B cell (primary cell): Measurements from ENCODE around the gene CYTH4. TPM values are rescaled to one million over a fixed set of nuclear protein-coding genes. Genes with fewer than 3 reads are reported as not detected.

Source experiments
- ATAC-seq: fragments of 200-7000 bp; cut with Tn5 transposase; one replicate; pipeline ENCODE4 v1.10.0; 2021; ENCODE audit warnings: low read depth, mild to moderate bottlenecking, moderate number of reproducible peaks, moderate library complexity
- CTCF ChIA-PET: fragments of 350-600 bp; sonication (Branson Sonifier 250); formaldehyde crosslinking; loops from one replicate; lab custom pipeline; 2021; ENCODE audit warnings: antibody characterized with exemption, inconsistent platforms; lab: Charles Lee
- POLR2A ChIA-PET: fragments of 350-600 bp; sonication (Branson Sonifier 250); formaldehyde crosslinking; loops from one replicate; lab custom pipeline; 2021; ENCODE audit warnings: antibody characterized with exemption; lab: Charles Lee
- DNase-seq: peaks from one replicate; pipeline ENCODE4 v3.0.0; 2013
- H2AFZ ChIP-seq: 2 replicates; pipeline ENCODE4 v1.6.1; 2012; ENCODE audit warnings: mild to moderate bottlenecking, low read depth, low read length; ENCODE audit not compliant: insufficient read depth, poor library complexity, severe bottlenecking
- H3K27ac ChIP-seq, 2 donors: 1 replicate in 1 of 2; 2 replicates in 1 of 2; pipeline ENCODE4 v1.5.1; 2012 to 2013; ENCODE audit warnings: low read length in 2 of 2, mild to moderate bottlenecking in 2 of 2, moderate library complexity in 1 of 2
- H3K27me3 ChIP-seq, 4 experiments: fragments of 200-600 bp in 1 of 4; sonication (generic) in 1 of 4; replicated peaks in 1 of 4; 1 replicate in 2 of 4; 2 replicates in 2 of 4; pipeline versions ENCODE4 v1.6.1 to v1.7.0; 2013 to 2016; ENCODE audit warnings: low read length in 3 of 4, mild to moderate bottlenecking in 2 of 4, mixed read lengths in 1 of 4, moderate library complexity in 1 of 4; ENCODE audit not compliant: insufficient read depth in 4 of 4, control insufficient read depth in 3 of 4; ENCODE audit errors: control extremely low read depth in 1 of 4
- H3K36me3 ChIP-seq, 2 experiments: replicated peaks in 1 of 2; 1 replicate in 1 of 2; 2 replicates in 1 of 2; pipeline versions ENCODE4 v1.6.1 to v1.7.1; 2013; ENCODE audit warnings: low read length in 1 of 2; ENCODE audit not compliant: insufficient read depth in 2 of 2, control insufficient read depth in 1 of 2; ENCODE audit errors: control extremely low read depth in 1 of 2, extremely low read depth in 1 of 2
- H3K4me1 ChIP-seq, 2 donors: fragments of 200-600 bp in 1 of 2; sonication (generic) in 1 of 2; 1 replicate in 1 of 2; 2 replicates in 1 of 2; pipeline versions ENCODE4 v1.5.1 to v1.6.1; 2013 to 2017; ENCODE audit warnings: low read length in 2 of 2; ENCODE audit not compliant: control insufficient read depth in 2 of 2, insufficient read depth in 2 of 2
- H3K4me2 ChIP-seq: replicated peaks from 2 replicates; pipeline ENCODE3; 2012; ENCODE audit warnings: mild to moderate bottlenecking, low read depth, low read length; ENCODE audit not compliant: poor library complexity, severe bottlenecking
- H3K4me3 ChIP-seq, 5 experiments: fragments of 200-600 bp in 1 of 5; sonication (generic) in 1 of 5; 1 replicate in 3 of 5; 2 replicates in 2 of 5; pipeline versions ENCODE4 v1.5.1 to v1.7.0; 2011 to 2016; ENCODE audit warnings: low read length in 4 of 5, mild to moderate bottlenecking in 4 of 5, low read depth in 2 of 5, control low read depth in 1 of 5, moderate library complexity in 1 of 5; ENCODE audit not compliant: insufficient read depth in 1 of 5; ENCODE audit errors: control extremely low read depth in 1 of 5, extremely low read depth in 1 of 5
- H3K79me2 ChIP-seq: fragments of 200-600 bp; sonication (generic); one replicate; pipeline ENCODE4 v1.6.0; 2016; ENCODE audit warnings: low read length; ENCODE audit not compliant: control insufficient read depth, insufficient read depth
- H3K9ac ChIP-seq: fragments of 200-600 bp; sonication (generic); 2 replicates; pipeline ENCODE4 v1.6.1; 2017; ENCODE audit warnings: mild to moderate bottlenecking, low read length, moderate library complexity
- H3K9me3 ChIP-seq, 3 donors: one replicate each; pipeline versions ENCODE4 v1.6.1 to v1.7.1; 2013; ENCODE audit warnings: low read length in 2 of 3; ENCODE audit not compliant: control insufficient read depth in 2 of 3, insufficient read depth in 1 of 3; ENCODE audit errors: control extremely low read depth in 1 of 3
- H4K20me1 ChIP-seq: 2 replicates; pipeline ENCODE4 v1.6.0; 2012; ENCODE audit warnings: mild to moderate bottlenecking, low read length; ENCODE audit not compliant: insufficient read depth, control insufficient read depth, poor library complexity, severe bottlenecking
- H3K27ac Mint-ChIP-seq: one replicate; pipeline ENCODE4 v1.8.0; 2021; ENCODE audit warnings: mixed read lengths
- H3K27me3 Mint-ChIP-seq: one replicate; pipeline ENCODE4 v1.8.0; 2021; ENCODE audit warnings: mixed read lengths
- H3K4me1 Mint-ChIP-seq: one replicate; pipeline ENCODE4 v1.8.0; 2021; ENCODE audit warnings: mixed read lengths
- H3K4me3 Mint-ChIP-seq: one replicate; pipeline ENCODE4 v1.8.0; 2021; ENCODE audit warnings: mixed read lengths
- H3K9me3 Mint-ChIP-seq: one replicate; pipeline ENCODE4 v1.8.0; 2022; ENCODE audit warnings: mixed read lengths; ENCODE audit not compliant: insufficient read depth
- CTCF ChIP-seq: fragments of 200-600 bp; IDR thresholded peaks from one replicate; pipeline ENCODE4 v1.8.0; 2022; ENCODE audit warnings: antibody characterized with exemption, mild to moderate bottlenecking
- EZH2 ChIP-seq: IDR thresholded peaks from 2 replicates; pipeline ENCODE4 v1.6.1; 2012; ENCODE audit warnings: borderline replicate concordance, low read depth, mild to moderate bottlenecking, moderate library complexity, low read length; ENCODE audit not compliant: insufficient read depth, poor library complexity, severe bottlenecking
- WGBS: methylation state at CpG from one replicate; pipeline ENCODE4 v1.1.5; 2013; ENCODE audit warnings: missing lambda C conversion rate; ENCODE audit not compliant: insufficient coverage; 5-methylcytosine and 5-hydroxymethylcytosine counted together
- intact Hi-C: fragments of 100-400 bp; cut with micrococcal nuclease; formaldehyde crosslinking; loops from one replicate; pipeline ENCODE4 v1.10.0; 2022
- polyA plus RNA-seq: library from polyadenylated mRNA; depleted of rRNA; stranded (reverse); fragments of >200 nt; gene quantifications from 2 replicates; pipeline ENCODE4 v1.2.3, GENCODE V29; 2012
- total RNA-seq, 2 donors: library from RNA; stranded (reverse); fragments of 120-200 nt in 1 of 2; gene quantifications; 1 replicate in 1 of 2; 2 replicates in 1 of 2; pipeline versions ENCODE4 v1.2.3 to v1.2.4, GENCODE V29; 2013 to 2022

The CYTH4 gene
- total and polyA plus RNA-seq, 2 donors (not counting 1 experiment from before 2014, with no cell fraction given): 98.0 to 154 TPM

GRCh38 chr22:37258005-37258752 is 24.1 kb upstream of the CYTH4 start:
- intact Hi-C loops: no loop called here
- H3K27ac ChIP-seq: no peak overlapping the region
- H3K9me3 Mint-ChIP-seq: no peaks in the 10 kb centered on the region
- ATAC-seq (no peak), DNase-seq (no peak)
- no peak overlapping the region for H2AFZ ChIP-seq
- no peaks in the 10 kb centered on the region for H3K36me3 ChIP-seq
- POLR2A ChIA-PET: interaction anchor here (0.6 to 3.1 kb wide), 2 partner anchors 13 to 27 kb away, joined by 3 to 17 read pairs; partner anchors contain the start of gene RAC2
- no peaks in the 10 kb centered on the region for H3K27me3 ChIP-seq
- H3K4me1 Mint-ChIP-seq: peaks cover 36% of the 10 kb centered on the region
- CTCF ChIA-PET: interaction anchor here (1.1 to 13.1 kb wide), 11 partner anchors 9 to 94 kb away, joined by 3 to 377 read pairs (median 41); partner anchors contain the start of gene RAC2
- H3K27me3 Mint-ChIP-seq: no peaks in the 10 kb centered on the region
- H3K9me3 ChIP-seq: no peaks in the 10 kb centered on the region
- peaks cover 12% of the 10 kb centered on the region for H3K79me2 ChIP-seq
- no peak overlapping the region for H3K27ac Mint-ChIP-seq
- WGBS: 94% methylated on average over 8 of the region's 9 CpGs
- no peak for TF ChIP-seq CTCF
- TF ChIP-seq EZH2: no peak
- H3K9ac ChIP-seq: no peak overlapping the region
- no peak overlapping the region for H3K4me3 Mint-ChIP-seq
- H3K4me2 ChIP-seq: no peak overlapping the region
- no peak overlapping the region for H3K4me3 ChIP-seq
- H4K20me1 ChIP-seq: no peaks in the 10 kb centered on the region
- H3K4me1 ChIP-seq: peaks cover 32 to 39% of the 10 kb centered on the region in 2 donors
